AG09319 (cell line): ENCODE data around the gene AKR7A2.

Source experiments
- DNase-seq: peaks from one replicate; pipeline ENCODE4 v3.0.0-alpha.2; 2010; ENCODE audit warnings: low read depth; ENCODE audit errors: extremely low read depth
- CTCF ChIP-seq: IDR thresholded peaks from 2 replicates; pipeline ENCODE4 v1.5.1; 2011; ENCODE audit warnings: low read depth, mild to moderate bottlenecking, inconsistent platforms, low read length, moderate library complexity

Gene AKR7A2

DNA sequence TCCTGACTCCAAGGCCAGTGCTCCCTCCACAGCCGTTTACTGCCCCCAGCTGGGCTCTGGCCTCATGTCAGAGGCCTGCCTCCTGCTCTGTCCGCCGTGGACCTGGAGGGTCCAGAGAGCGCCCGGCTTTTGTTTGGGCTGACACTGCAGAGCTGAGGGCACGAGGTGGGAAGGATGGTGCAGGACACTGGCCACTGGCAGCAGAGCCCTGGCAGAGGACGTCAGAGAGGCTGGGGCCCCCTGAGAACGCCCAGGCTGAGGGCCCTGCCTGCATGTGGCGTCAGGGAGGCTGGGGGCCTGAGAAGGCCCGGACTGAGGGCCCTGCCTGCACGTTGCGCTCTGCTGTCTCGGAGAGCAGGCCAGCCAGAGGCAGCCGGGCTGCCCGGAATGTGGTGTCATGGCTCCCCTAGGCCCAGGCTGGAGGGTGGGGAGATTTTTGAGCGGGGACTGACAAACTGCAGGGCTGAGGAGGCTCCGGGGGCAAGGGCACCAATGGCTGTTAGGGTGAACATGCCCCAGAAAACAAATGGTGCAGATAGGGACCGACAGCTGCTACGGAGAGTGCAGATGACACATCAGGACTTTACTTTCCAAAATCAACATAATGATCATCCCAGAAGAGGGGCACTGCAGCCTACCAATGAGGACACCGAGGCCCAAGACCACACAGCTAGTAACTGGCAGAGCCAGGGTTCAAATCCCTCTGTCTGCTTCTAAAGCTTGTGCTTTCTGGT is 31.8 kb upstream of the AKR7A2 start:
- DNase-seq: no peak
- TF ChIP-seq CTCF: no peak

DNA sequence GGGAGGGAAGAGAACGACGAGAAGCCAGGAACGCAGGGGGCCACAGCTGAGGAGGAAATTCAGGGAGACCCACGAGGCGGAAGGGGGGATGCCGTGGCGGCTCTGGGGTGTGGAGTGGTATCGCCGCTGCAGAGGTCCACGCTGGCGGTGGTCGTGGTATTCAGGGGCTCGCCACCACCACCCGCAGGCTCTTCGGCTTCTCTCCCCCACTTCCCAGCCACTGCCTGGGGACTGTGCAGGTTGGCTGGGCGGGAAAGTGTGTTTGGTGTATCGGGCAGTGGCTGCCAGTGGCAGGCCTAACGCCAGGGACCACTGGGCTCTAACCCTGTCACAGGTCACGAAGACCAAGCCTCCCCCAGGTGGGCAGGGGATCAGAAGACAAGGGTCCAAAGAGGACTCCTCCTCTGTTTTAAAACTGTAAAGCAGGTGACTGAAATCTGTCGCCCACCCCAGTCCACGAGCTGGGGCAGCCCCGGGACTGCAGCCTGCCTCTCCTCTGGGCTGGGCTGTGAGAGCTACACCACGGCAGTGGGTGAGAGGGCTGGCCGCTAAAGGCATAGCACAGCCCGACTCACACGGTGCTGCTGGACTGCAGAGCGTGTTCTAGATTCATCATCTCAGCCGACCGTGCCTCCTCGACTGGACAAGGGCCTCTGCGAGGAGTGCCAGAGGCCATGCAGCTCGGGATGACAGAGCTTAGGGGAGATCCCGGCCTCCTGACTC is 31.1 kb upstream of the AKR7A2 start:
- DNase-seq: no peak
- no peak for TF ChIP-seq CTCF

- no peak for DNase-seq
- no peak for TF ChIP-seq CTCF
Observed at GRCh38 chr1:19342062-19342750, 30.3 kb upstream of the AKR7A2 start.

GRCh38 chr1:19341201-19342061 is 29.5 kb upstream of the AKR7A2 start:
- no peak for DNase-seq
- TF ChIP-seq CTCF: peak; percentile 83

- TF ChIP-seq CTCF: no peak
- DNase-seq: no peak
Observed at GRCh38 chr1:19340387-19340937, 28.5 kb upstream of the AKR7A2 start.

DNA sequence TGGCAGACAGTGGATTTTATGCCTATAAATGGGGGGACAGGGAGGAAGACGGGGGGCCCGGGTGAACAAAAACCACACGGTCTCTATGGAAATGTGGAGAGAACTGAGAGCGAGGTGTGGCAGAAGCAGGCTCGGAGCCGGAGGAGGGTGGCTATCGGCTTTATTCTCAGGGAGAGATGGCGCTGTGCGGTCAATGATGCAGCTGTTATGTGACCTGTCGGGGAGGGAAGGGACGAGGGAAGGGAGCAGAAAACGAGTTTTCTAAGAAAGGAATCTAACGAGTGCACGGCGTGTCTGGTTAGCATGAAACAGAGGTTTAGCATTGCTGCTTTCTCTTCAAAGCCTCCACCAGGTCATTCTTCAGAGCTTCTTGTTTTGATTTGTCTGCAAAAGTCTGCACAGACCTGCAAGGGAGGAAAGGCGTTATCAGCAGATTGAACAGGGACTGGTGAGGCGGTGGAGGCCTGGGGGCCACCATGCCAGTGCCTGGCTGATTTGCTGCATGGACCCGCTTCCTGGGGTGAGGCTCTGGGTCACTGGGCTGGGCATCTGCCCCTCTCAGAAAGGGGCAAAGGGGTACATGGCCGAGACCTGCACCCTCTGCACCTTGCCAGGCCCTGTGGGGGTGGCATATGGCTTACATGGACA is 27.4 kb upstream of the AKR7A2 start:
- no peak for DNase-seq
- TF ChIP-seq CTCF: no peak
